K562 (cell line): Measurements from ENCODE around the gene KLRC4. TPM values are rescaled to one million over a fixed set of nuclear protein-coding genes. Genes with fewer than 3 reads are reported as not detected.

Experiments used
- ATAC-seq: fragments of 200-7000 bp; cut with Tn5 transposase; 3 replicates; pipeline ENCODE4 v1.9.1; 2020; ENCODE audit warnings: moderate library complexity
- BruUV-seq: library from RNA; stranded (reverse); fragments of 400-500 nt; replicated peaks from 2 replicates; lab custom pipeline; 2021; lab: Mats Ljungman, UMichigan
- CTCF ChIA-PET: fragments of 300-600 bp; formaldehyde crosslinking; extraction: SDS; loops from one replicate; lab custom pipeline; 2021; ENCODE audit warnings: low intra/inter-chr PET ratio; lab: Yijun Ruan, JAX
- POLR2A ChIA-PET: fragments of 300-600, 350-650 bp; sonication (Branson Sonifier 250); formaldehyde crosslinking; extraction: SDS; loops from one replicate; lab custom pipeline; 2021; ENCODE audit warnings: antibody characterized with exemption, inconsistent platforms; lab: Yijun Ruan, JAX
- DNase-seq, 4 experiments: peaks; one replicate each; pipeline versions ENCODE4 v3.0.0 to v3.0.0-alpha.2; 2011 to 2018; ENCODE audit warnings: low spot score in 3 of 4, mixed read lengths in 3 of 4; ENCODE audit errors: extremely low read depth in 1 of 4
- FAIRE-seq: peaks from 2 replicates; lab custom pipeline; 2011; peaks lifted over from hg19 to GRCh38; lab: Jason Lieb, UNC
- H2AFZ ChIP-seq: 2 replicates; pipeline ENCODE4 v1.6.0; 2011; ENCODE audit warnings: low read depth, low read length, control low read depth, inconsistent platforms
- H3K27ac ChIP-seq: fragments of 200-600 bp; 3 replicates; pipeline ENCODE4 v1.8.0; 2011; ENCODE audit warnings: low read depth, mild to moderate bottlenecking, control low read depth, inconsistent platforms, low read length, moderate library complexity, mixed read lengths; ENCODE audit errors: extremely low read depth
- H3K27me3 ChIP-seq, 2 experiments: fragments of 300-600 bp in 1 of 2; 2 replicates in 1 of 2; 3 replicates in 1 of 2; pipeline versions ENCODE4 v1.6.0 to v1.8.0; 2011; ENCODE audit warnings: inconsistent platforms in 2 of 2, low read length in 2 of 2, mild to moderate bottlenecking in 1 of 2, mixed read lengths in 1 of 2, moderate library complexity in 1 of 2; ENCODE audit not compliant: control insufficient read depth in 2 of 2, insufficient read depth in 2 of 2
- H3K36me3 ChIP-seq: fragments of 300-600 bp; 3 replicates; pipeline ENCODE4 v1.8.0; 2011; ENCODE audit warnings: mild to moderate bottlenecking, low read length, inconsistent platforms; ENCODE audit not compliant: control insufficient read depth, insufficient read depth
- H3K4me1 ChIP-seq, 2 experiments: fragments of 200-600 bp in 1 of 2; replicated peaks in 1 of 2; 2 replicates in 1 of 2; 3 replicates in 1 of 2; pipeline versions ENCODE4 v1.5.1 to v1.8.0; 2011; ENCODE audit warnings: inconsistent platforms in 2 of 2, low read length in 2 of 2, mild to moderate bottlenecking in 1 of 2, mixed read lengths in 1 of 2, moderate library complexity in 1 of 2; ENCODE audit not compliant: control insufficient read depth in 2 of 2, insufficient read depth in 2 of 2
- H3K4me2 ChIP-seq: 2 replicates; pipeline ENCODE4 v1.6.1; 2011; ENCODE audit warnings: low read length, control low read depth, inconsistent platforms, mixed read lengths; ENCODE audit not compliant: insufficient read depth
- H3K4me3 ChIP-seq: fragments of 200-600 bp; sonication (generic), shearing (Covaris generic); 2 replicates; pipeline ENCODE4 v1.5.1; 2016; ENCODE audit warnings: control low read depth, inconsistent platforms
- H3K79me2 ChIP-seq: fragments of 200-600 bp; 3 replicates; pipeline ENCODE4 v1.8.0; 2011; ENCODE audit warnings: low read length, inconsistent platforms; ENCODE audit not compliant: control insufficient read depth, insufficient read depth
- H3K9ac ChIP-seq, 2 experiments: 2 replicates each; pipeline versions ENCODE4 v1.6.0 to v1.6.1; 2011; ENCODE audit warnings: low read depth in 2 of 2, low read length in 2 of 2, control low read depth in 1 of 2, inconsistent platforms in 1 of 2, mild to moderate bottlenecking in 1 of 2, mixed read lengths in 1 of 2; ENCODE audit not compliant: insufficient read depth in 1 of 2
- H3K9me1 ChIP-seq: one replicate; pipeline ENCODE4 v1.6.0; 2011; ENCODE audit warnings: inconsistent platforms, mild to moderate bottlenecking, low read length, moderate library complexity; ENCODE audit not compliant: control insufficient read depth, insufficient read depth
- H3K9me3 ChIP-seq: replicated peaks from 2 replicates; pipeline ENCODE4 v1.5.1; 2011; ENCODE audit warnings: low read depth, low read length, inconsistent platforms; ENCODE audit not compliant: control insufficient read depth, insufficient read depth
- H4K20me1 ChIP-seq: replicated peaks from 2 replicates; pipeline ENCODE4 v1.6.1; 2011; ENCODE audit warnings: low read length, inconsistent platforms, mixed read lengths; ENCODE audit not compliant: control insufficient read depth, insufficient read depth
- BRD9 ChIP-seq: fragments of 450-650 bp; IDR thresholded peaks from 2 replicates; pipeline ENCODE4 v1.6.1; 2018; ENCODE audit warnings: low read depth; ENCODE audit not compliant: partially characterized antibody
- CTCF ChIP-seq, 3 experiments: IDR thresholded peaks in 2 of 3; conservative IDR thresholded peaks in 1 of 3; 2 replicates each; pipeline ENCODE4 v1.5.1; 2011 to 2012; ENCODE audit warnings: low read length in 3 of 3, mild to moderate bottlenecking in 3 of 3, control low read depth in 2 of 3, improper control_type of control experiment in 1 of 3, inconsistent platforms in 1 of 3, low read depth in 1 of 3, mixed read lengths in 1 of 3, moderate library complexity in 1 of 3; ENCODE audit not compliant: insufficient read depth in 2 of 3
- ELF1 ChIP-seq: fragments of 200-800 bp; sonication (Bioruptor generic); IDR thresholded peaks from 2 replicates; pipeline ENCODE4 v1.6.1; 2016; ENCODE audit warnings: missing genetic modification characterization, missing compliant biosample characterization
- MNT ChIP-seq, 2 experiments: fragments of 450-650 bp; conservative IDR thresholded peaks; 2 replicates each; pipeline ENCODE4 v1.6.1; 2017; ENCODE audit warnings: mild to moderate bottlenecking in 2 of 2, moderate library complexity in 2 of 2
- NR0B1 ChIP-seq: fragments of 450-650 bp; IDR thresholded peaks from one replicate; pipeline ENCODE4 v1.6.1; 2018; ENCODE audit warnings: mild to moderate bottlenecking, moderate library complexity; ENCODE audit not compliant: partially characterized antibody
- SP1 ChIP-seq: sonication (generic); formaldehyde crosslinking; IDR thresholded peaks from 2 replicates; pipeline ENCODE4 v1.8.1; 2022; ENCODE audit warnings: mild to moderate bottlenecking, missing genetic modification reagents
- SPI1 ChIP-seq: IDR thresholded peaks from 2 replicates; pipeline ENCODE4 v1.6.1; 2011; ENCODE audit warnings: low read depth, low read length, control low read depth, borderline replicate concordance
- ZNF431 ChIP-seq: sonication (generic); formaldehyde crosslinking; IDR thresholded peaks from 2 replicates; pipeline ENCODE4 v1.8.0; 2022; ENCODE audit warnings: mild to moderate bottlenecking, missing genetic modification reagents
- ZNF592 ChIP-seq: fragments of 450-650 bp; IDR thresholded peaks from 2 replicates; pipeline ENCODE4 v1.6.1; 2017; ENCODE audit warnings: antibody characterized with exemption, mild to moderate bottlenecking
- WGBS: fragments of 100-300 bp; shearing (Covaris generic); methylation state at CpG from one replicate; pipeline ENCODE4 v1.1.6; 2016; ENCODE audit warnings: low coverage, mixed read lengths; ENCODE audit not compliant: insufficient coverage; ENCODE audit errors: missing lambda C conversion rate; 5-methylcytosine and 5-hydroxymethylcytosine counted together
- in situ Hi-C: fragments of 300-500 bp; cut with MboI; formaldehyde crosslinking; loops from 4 replicates; pipeline ENCODE4 v1.15.0; 2018; ENCODE audit warnings: inconsistent platforms, mixed read lengths
- intact Hi-C: fragments of 100-400 bp; cut with micrococcal nuclease; formaldehyde crosslinking; loops from 2 replicates; pipeline ENCODE4 v1.14.2; 2022
- polyA plus RNA-seq, 8 experiments: library from polyadenylated mRNA; depleted of rRNA in 4 of 8; stranded (reverse) in 5 of 8; unstranded in 3 of 8; fragments of >200 nt; fragmentation: Nextera tagmentation in 2 of 8; fragmentation: Illumina TruSeq in 1 of 8; extraction: Ambion mirVana in 2 of 8; extraction: Trizol in 1 of 8; gene quantifications; 2 replicates each; pipeline versions ENCODE4 v1.2.1 to v1.2.3, GENCODE V29; 2011 to 2014; ENCODE audit warnings: inconsistent platforms in 1 of 8, missing spikeins in 1 of 8
- total RNA-seq, 7 experiments: library from RNA; depleted of rRNA in 6 of 7; stranded (reverse); fragments of >200 nt in 6 of 7; fragmentation: Illumina TruSeq in 2 of 7; extraction: Trizol in 2 of 7; gene quantifications; 2 replicates each; pipeline versions ENCODE4 v1.2.1 to v1.2.3, GENCODE V29; 2011 to 2021; ENCODE audit warnings: low replicate concordance in 1 of 7

Gene KLRC4
- total and polyA plus RNA-seq, 9 of the 15 experiments (the other 6 are each of a cell fraction or from before 2014, with no cell fraction given), result 0.17 TPM; not detected in 8

GRCh38 chr12:10365696-10366405 lies 43.7 kb downstream of the KLRC4 start:
- TF ChIP-seq MNT (conservative IDR thresholded peaks at IDR 0.05), result no peak
- no peak for TF ChIP-seq NR0B1
- no peak for TF ChIP-seq ZNF431
- TF ChIP-seq CTCF (IDR thresholded peaks at IDR 0.05 in 2 of 3, conservative IDR thresholded peaks at IDR 0.05 in 1 of 3; ENCODE audit: insufficient read depth in 2 of 3, low read depth in 1 of 3, low read length in 3 of 3), result peak; percentile 22 to 48 (median 47); a peak in 5 of 6 replicates
- 0 out of 2 replicates have a peak, but pooled peaks have one; percentile 26 for TF ChIP-seq SP1 (CRISPR knock-in tag)
- TF ChIP-seq BRD9, result no peak
- 0 out of 2 replicates have a peak, but pooled peaks have one; percentile 2 for TF ChIP-seq SPI1
- peak; percentile 33; the same call in 1 of the 2 replicates for TF ChIP-seq ELF1 (tag)
- TF ChIP-seq ZNF592, result 0 out of 2 replicates have a peak, but pooled peaks have one; percentile 19
- Histone ChIP-seq H3K4me3 (peak overlapping the region; percentile 65), H3K27me3 (no peaks in the 10 kb centered on the region), H3K9me1 (no peaks in the 10 kb centered on the region), H4K20me1 (no peaks in the 10 kb centered on the region), H3K9me3 (peaks cover 6% of the 10 kb centered on the region), H3K4me2 (peak overlapping the region; percentile 97), H2AFZ (peak overlapping the region; percentile 91), H3K4me1 (peaks cover 2 to 21% of the 10 kb centered on the region in 2 experiments; a peak in 4 of 5 replicates), H3K27ac (peak overlapping the region; percentile 99), H3K36me3 (no peaks in the 10 kb centered on the region; the same call in 1 of the 3 replicates), H3K79me2 (peaks cover 31% of the 10 kb centered on the region), H3K9ac (peak overlapping the region in 1 of 2 experiments; percentile 91; a peak in 2 of 4 replicates)
- ChIA-PET CTCF (no interaction called here), POLR2A (interaction anchor here (0.6 to 0.9 kb wide), 3 partner anchors 16 to 356 kb away, joined by 3 to 4 read pairs (median 3); no protein-coding TSS in a partner anchor)
- FAIRE-seq, result peak; percentile 29
- in situ Hi-C loops (no loop called here), intact Hi-C loops (no loop called here)
- BruUV-seq, result no TSS peak
- WGBS, result 5% methylated on average over 6 of the region's 6 CpGs
- peak in 2 of 4 experiments; percentile 10 to 64 for DNase-seq
- peak; percentile 9; the same call in 1 of the 3 replicates for ATAC-seq
